HS-5 (cell line): ENCODE data around the gene AGT.
A peak's percentile ranks its signal among the peaks of the same experiment; 100 is the strongest.
"Not testable (repeated sequence)": the region's sequence is repeated elsewhere in the genome, so short reads cannot be mapped to it uniquely, and the experiment has no call there.

Experiments
- DNase-seq: peaks from one replicate; pipeline ENCODE4 v3.0.0-alpha.2; 2012; ENCODE audit warnings: low read depth

AGT gene

GRCh38 chr1:230686747-230687146 is 27.2 kb downstream of the AGT start:
- DNase-seq = no peak

- no peak for DNase-seq
These were observed 28.9 kb downstream of the AGT start for GRCh38 chr1:230684998-230685397.

- no peak for DNase-seq
These were observed 29.8 kb downstream of the AGT start for GRCh38 chr1:230684146-230684545.

- DNase-seq = no peak
These were observed 30.9 kb downstream of the AGT start for GRCh38 chr1:230682882-230683610.

- DNase-seq = no peak
These were observed 31.6 kb downstream of the AGT start for GRCh38 chr1:230682274-230682673.

GRCh38 chr1:230681599-230681998 is 32.3 kb downstream of the AGT start:
- peak; percentile 41 for DNase-seq

- DNase-seq = no peak
These were observed 33.5 kb downstream of the AGT start for GRCh38 chr1:230680300-230681025.

- DNase-seq = no peak
These were observed 34.1 kb downstream of the AGT start for GRCh38 chr1:230679825-230680224.

GRCh38 chr1:230679192-230679591 is 34.7 kb downstream of the AGT start:
- no peak for DNase-seq

- no peak for DNase-seq
These were observed 36.7 kb downstream of the AGT start for GRCh38 chr1:230677200-230677599.

- no peak for DNase-seq
These were observed 39.3 kb downstream of the AGT start for GRCh38 chr1:230674581-230674980.

- no peak for DNase-seq
These were observed 44.4 kb downstream of the AGT start for GRCh38 chr1:230669543-230669942.

- DNase-seq = no peak
These were observed 45.7 kb downstream of the AGT start for GRCh38 chr1:230668227-230668626.

- no peak for DNase-seq
These were observed 51.9 kb downstream of the AGT start for GRCh38 chr1:230661976-230662375.

GRCh38 chr1:230658691-230659090 is 55.2 kb downstream of the AGT start:
- DNase-seq = no peak

GRCh38 chr1:230658103-230658502 is 55.8 kb downstream of the AGT start:
- DNase-seq = not testable (repeated sequence)

- not testable (repeated sequence) for DNase-seq
These were observed 57.2 kb downstream of the AGT start for GRCh38 chr1:230656719-230657118.
